HG03045 (cell line): Measurements from ENCODE around the gene RPRM.
A peak's percentile ranks its signal among the peaks of the same experiment; 100 is the strongest.
"Not testable (repeated sequence)": the region's sequence is repeated elsewhere in the genome, so short reads cannot be mapped to it uniquely, and the experiment has no call there.

Experiments used
- ATAC-seq: cut with Tn5 transposase; IDR thresholded peaks from one replicate; pipeline ENCODE4 v1.9.1; 2021; ENCODE audit warnings: mild to moderate bottlenecking, moderate library complexity; ENCODE audit not compliant: unreplicated experiment

RPRM gene

GRCh38 chr2:153478289-153479261, at the start of gene RPRM:
Gene RPRM (minus strand): TSS chr2:153478762. CDS start chr2:153478565, 197 bp downstream.
- ATAC-seq = peak; percentile 92

DNA sequence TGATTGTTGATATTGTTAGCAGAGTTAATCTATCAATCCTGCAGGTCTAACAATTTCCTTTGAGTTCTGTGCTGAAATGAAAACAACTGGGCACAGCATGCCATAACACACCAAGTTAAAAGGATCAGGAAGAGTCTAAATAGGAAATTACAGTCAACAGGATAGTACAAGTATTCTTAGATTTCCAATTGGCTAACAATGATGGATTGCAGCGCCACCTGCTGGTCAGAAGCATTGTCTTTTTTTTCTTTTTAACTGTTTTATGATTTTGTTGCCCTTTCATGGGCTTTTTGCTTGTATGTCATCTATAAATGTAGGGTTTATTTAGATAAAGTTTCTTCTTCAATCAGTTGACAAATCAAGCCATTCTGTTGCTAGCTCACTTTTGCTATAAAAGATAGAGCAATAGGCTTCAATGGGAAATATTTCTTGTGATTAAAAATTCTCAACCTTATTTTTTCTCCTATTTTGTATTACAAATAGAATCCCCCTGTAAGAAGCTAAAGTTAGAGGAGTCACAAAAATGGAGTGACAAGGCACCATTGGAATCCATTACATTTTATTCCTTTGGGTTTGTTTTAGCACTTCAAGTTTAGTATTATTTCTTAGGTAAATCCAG, 40.8 kb upstream of the RPRM start:
- no peak for ATAC-seq

DNA sequence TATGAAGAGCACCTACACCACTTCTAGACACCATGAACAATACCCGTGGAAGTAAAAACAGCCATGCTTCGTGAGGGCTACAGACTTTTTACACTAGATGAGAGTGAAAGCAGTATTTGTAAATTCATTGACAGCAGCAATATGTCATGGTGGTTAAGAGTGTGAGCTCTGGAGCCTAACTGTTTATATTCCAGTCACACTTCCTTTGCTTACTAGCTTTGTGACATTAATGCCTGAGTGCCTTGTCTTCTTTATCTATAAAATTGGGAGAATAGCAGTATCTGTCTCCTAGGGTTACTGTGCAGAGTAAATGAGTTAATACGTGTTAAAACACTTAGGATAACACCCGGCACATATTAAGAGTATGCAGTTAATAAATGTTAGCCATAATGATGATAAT, 33.8 kb upstream of the RPRM start:
- no peak for ATAC-seq

DNA sequence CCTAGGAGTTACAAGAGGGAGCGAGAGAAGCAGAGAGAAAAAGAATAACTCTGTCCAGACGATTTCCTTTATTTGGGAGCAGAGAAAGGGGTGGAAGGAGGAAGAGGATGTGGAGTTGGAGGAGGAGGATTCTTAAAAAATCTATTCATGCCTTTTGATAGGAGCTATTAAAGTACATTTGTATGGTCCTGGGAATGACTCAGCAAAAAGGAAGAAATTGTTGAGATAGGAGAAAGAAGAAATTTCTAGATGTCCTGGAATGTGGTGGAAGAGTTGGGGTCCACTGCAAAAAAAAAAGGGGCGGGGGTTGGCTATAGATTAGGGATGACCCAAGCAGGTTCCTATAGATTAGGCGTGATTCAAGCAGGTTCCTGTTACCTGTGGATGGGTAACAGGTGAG, 32.4 kb upstream of the RPRM start:
- no peak for ATAC-seq

DNA sequence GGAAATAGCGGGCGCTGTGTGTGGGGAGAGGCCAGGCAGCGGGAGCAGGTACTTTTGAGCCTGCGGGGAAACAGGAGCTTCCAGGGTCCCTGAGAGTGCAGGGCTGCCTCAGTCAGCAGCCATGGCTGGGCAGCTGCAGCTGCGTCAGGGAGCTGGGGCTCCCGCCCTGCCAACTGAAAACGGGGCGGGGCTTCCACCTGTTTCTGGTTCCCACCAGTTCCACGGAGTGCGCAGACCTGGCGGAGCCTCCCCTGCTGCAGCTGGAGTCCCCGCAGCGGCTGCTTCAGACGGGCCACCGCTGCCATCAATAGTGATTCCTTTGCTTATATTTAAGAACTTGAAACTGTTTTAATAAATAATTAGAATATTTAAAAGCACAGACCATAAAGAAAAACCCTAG, 30.6 kb upstream of the RPRM start:
- no peak for ATAC-seq

DNA sequence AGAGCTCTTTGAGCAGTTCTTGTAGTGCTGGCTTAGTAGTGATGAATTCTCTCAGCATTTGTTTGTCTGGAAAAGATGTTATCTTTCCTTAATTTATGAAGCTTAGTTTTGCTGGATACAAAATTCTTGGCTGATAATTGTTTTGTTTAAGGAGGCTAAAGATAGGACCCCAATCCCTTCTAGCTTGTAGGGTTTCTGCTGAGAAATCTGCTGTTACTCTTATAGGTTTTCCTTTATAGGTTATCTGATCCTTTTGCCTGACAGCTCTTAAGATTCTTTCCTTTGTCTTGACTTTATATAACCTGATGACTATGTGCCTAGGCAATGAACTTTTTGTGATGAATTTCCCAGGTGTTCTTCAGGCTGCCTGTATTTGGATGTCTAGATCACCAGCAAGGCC, 27.9 kb upstream of the RPRM start:
- not testable (repeated sequence) for ATAC-seq

DNA sequence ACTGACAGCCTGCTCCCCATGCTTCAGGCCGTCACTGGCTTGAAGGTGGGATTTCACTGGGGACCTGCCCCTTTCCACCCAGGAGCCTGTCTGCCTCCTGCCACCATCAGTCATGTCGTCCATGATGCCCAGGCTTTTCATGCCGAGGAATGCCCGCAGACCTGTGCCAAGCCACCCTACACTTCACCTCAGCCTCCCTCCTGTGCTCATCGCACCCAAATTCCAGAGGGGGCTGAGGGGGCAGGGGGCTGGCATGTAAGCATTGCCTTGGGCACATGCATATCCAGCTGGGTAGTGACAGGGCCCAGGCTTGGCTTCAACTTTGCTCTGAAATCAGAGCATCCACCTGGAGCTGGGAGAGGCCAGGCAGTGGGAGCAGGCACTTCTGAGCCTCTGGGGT, 20.9 kb upstream of the RPRM start:
- ATAC-seq = no peak

GRCh38 chr2:153497938-153498629, 19.5 kb upstream of the RPRM start:
- no peak for ATAC-seq

DNA sequence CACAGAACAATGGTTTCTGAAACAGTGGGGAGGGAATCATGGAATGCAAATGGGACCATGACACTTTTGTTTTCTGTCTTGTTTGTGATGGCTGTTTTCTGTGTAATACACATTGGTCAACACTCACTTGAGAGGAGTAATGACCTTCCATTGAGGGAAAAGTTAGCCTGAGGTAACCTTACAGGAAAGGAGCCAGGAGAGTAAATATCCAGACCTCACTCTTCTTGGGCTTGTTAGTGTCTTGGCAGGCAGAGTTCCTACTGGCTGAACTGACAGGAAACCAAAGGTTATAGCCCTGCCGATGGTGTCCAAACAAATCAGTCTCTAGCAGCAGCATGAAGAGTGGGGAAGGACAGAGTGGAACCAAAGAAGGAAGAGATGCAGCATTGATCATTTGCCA, 17.2 kb upstream of the RPRM start:
- ATAC-seq = no peak

GRCh38 chr2:153488072-153488471, 9.5 kb upstream of the RPRM start:
- no peak for ATAC-seq

DNA sequence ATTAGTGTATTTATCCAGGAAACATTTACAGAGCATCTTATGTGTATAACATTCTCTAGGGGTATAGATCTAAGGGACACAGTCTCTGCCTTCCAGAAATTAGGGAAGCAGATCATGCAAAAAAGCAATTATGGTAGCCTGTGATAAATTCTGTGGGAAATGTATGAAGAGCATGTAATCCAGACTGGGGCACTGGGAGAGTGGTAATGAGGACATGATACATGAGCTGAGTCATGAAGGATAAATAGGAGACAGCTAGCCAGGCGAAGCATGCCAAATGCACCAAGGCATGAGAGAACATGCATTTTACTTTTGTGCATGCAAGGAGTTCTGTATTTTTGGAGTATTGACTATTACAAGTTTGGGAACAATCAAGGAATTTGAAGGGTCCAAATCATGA, 8.9 kb upstream of the RPRM start:
- no peak for ATAC-seq

- ATAC-seq = no peak
Observed at GRCh38 chr2:153479573-153479972, 1.0 kb upstream of the RPRM start.

GRCh38 chr2:153477636-153478288, 800 bp downstream of the RPRM start:
- ATAC-seq = no peak

DNA sequence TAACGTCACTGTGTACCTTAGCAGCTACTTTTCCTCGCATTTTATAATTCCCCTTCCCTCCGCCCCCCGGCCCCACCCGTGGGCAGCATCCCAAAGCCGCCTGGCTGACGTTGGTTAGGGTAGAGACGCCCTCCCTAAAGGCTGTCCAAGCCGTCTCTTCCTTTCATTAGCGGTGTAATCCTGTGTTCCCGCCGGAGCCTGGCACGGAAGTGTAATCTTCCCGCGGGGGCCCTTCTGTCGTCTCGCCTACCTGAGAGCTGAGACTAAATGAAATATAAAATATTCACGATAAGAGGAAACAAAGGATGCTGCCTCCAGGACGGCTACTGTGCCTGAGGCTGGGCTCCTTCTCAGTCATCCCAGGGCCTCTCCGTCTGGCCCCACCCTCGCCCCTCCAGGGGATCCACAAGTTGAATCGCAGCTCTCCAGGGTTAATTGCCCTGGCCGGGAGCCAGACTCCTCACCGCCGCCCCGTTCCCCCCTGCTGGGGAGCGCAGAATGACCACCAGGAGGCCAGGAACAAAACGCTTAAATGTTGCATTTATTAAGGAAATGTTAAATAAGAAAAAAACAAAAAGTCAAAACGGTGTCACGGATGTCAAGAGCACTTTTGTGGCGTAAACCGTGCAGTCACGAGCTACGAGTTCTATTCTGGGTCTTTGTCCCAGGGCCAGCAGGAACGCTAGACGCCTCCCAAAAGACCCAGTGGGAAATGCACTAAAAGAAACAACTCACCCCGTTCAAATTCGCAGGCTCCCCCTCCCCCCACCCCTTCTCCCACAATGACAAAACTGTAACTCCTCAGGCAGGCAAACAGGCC, 1.5 kb downstream of the RPRM start:
- ATAC-seq = no peak

GRCh38 chr2:153476491-153476815, 2.1 kb downstream of the RPRM start:
- no peak for ATAC-seq

DNA sequence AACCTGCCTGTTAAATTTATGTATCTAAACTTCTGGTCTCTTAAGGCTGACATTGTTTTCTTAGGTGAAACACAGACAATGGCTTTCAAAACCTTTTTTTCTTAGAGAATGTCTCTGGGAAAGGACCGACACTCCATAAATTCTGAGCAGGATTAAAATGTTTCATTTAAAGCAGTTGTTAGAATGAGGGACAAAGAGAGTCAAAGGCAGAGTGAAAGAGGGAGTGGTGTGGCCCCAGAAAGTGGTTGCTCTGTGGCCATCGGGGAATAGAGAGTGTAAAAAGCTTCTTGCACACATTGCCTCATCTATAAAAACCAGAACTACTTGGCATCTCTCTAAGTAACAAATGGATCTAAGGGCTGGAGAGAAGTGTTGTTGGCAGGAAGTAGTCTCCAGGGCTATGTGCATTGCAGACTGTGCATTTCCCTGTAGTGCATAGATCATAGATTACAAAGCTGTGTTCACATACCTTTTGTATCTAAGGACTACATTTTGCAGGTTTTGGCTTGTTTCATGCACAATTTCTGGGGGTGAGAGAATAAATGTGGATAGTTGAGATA, 3.6 kb downstream of the RPRM start:
- ATAC-seq = no peak

DNA sequence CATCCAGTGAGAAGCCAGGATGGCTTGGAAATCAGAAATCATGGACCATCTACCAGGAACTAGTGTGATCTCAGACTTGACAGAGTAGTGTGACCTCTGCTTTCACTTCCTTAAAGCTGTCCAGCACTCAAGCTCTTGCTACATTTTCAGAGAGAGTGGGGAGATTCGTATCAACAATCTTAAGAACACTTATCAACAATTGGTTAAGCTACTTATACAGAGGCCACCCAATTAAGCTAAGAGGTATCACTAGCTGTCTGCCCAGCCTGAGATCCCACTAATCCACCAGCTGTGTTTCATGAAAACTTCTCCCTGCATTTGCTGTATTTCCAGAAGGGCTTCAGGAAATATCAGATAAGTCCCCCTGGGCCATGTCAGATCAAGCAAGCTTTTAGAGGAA, 4.2 kb downstream of the RPRM start:
- ATAC-seq = no peak

GRCh38 chr2:153470867-153471266, 7.7 kb downstream of the RPRM start:
- no peak for ATAC-seq

GRCh38 chr2:153464395-153464794, 14.2 kb downstream of the RPRM start:
- no peak for ATAC-seq

GRCh38 chr2:153462338-153462859, 16.2 kb downstream of the RPRM start:
- no peak for ATAC-seq
